Neural progenitor cell (in vitro differentiated cells): ENCODE measurements around the gene MICALL2. TPM values are rescaled to one million over a fixed set of nuclear protein-coding genes. Genes with fewer than 3 reads are reported as not detected.

Source experiments
- DNase-seq: peaks from one replicate; pipeline ENCODE4 v3.0.0-alpha.2; 2016; ENCODE audit warnings: low spot score
- H2AFZ ChIP-seq: fragments of 200-600 bp; sonication (generic); replicated peaks from 2 replicates; pipeline ENCODE4 v1.6.1; 2016; ENCODE audit warnings: antibody characterized with exemption
- H3F3A ChIP-seq: fragments of 200-600 bp; sonication (generic); 2 replicates; pipeline ENCODE4 v1.6.1; 2016; ENCODE audit warnings: antibody characterized with exemption, low read depth
- H3K27ac ChIP-seq: fragments of 200-600 bp; sonication (generic); 2 replicates; pipeline ENCODE4 v1.5.1; 2016; ENCODE audit warnings: mild to moderate bottlenecking
- H3K27me3 ChIP-seq: fragments of 200-600 bp; sonication (generic); 2 replicates; pipeline ENCODE4 v1.6.1; 2016; ENCODE audit warnings: mild to moderate bottlenecking, moderate library complexity
- H3K36me3 ChIP-seq: fragments of 200-600 bp; sonication (generic); 2 replicates; pipeline ENCODE4 v1.5.1; 2016
- H3K4me1 ChIP-seq: fragments of 200-600 bp; sonication (generic); 2 replicates; pipeline ENCODE4 v1.6.1; 2016; ENCODE audit warnings: mixed run types
- H3K4me2 ChIP-seq: fragments of 200-600 bp; sonication (generic); 2 replicates; pipeline ENCODE4 v1.6.1; 2016
- H3K4me3 ChIP-seq: fragments of 200-600 bp; sonication (generic); 2 replicates; pipeline ENCODE4 v1.5.1; 2016
- H3K79me2 ChIP-seq: fragments of 200-600 bp; sonication (generic); 2 replicates; pipeline ENCODE4 v1.6.1; 2016; ENCODE audit warnings: low read depth
- H3K9ac ChIP-seq: fragments of 200-600 bp; sonication (generic); 2 replicates; pipeline ENCODE4 v1.6.1; 2016
- H3K9me3 ChIP-seq: fragments of 200-600 bp; sonication (generic); 2 replicates; pipeline ENCODE4 v1.5.1; 2016; ENCODE audit warnings: low read depth
- H4K20me1 ChIP-seq: fragments of 200-600 bp; sonication (generic); 2 replicates; pipeline ENCODE4 v1.6.1; 2016; ENCODE audit warnings: low read depth
- H3K27ac Mint-ChIP-seq: 3 replicates; pipeline ENCODE4 v1.8.0; 2021; ENCODE audit warnings: mixed read lengths
- H3K27me3 Mint-ChIP-seq: 2 replicates; pipeline ENCODE4 v1.8.0; 2022; ENCODE audit warnings: low read depth, mild to moderate bottlenecking, inconsistent platforms, moderate library complexity, mixed read lengths; ENCODE audit not compliant: insufficient read depth
- H3K36me3 Mint-ChIP-seq: 3 replicates; pipeline ENCODE4 v1.8.0; 2021; ENCODE audit warnings: mixed read lengths
- H3K4me1 Mint-ChIP-seq: 3 replicates; pipeline ENCODE4 v1.8.0; 2021; ENCODE audit warnings: mixed read lengths
- H3K4me3 Mint-ChIP-seq: 3 replicates; pipeline ENCODE4 v1.8.0; 2021; ENCODE audit warnings: mild to moderate bottlenecking, moderate library complexity, mixed read lengths
- H3K9me3 Mint-ChIP-seq: 3 replicates; pipeline ENCODE4 v1.8.0; 2020; ENCODE audit warnings: mixed read lengths
- EZH2 ChIP-seq: fragments of 200-600 bp; sonication (generic); IDR thresholded peaks from 2 replicates; pipeline ENCODE4 v1.6.1; 2017; ENCODE audit warnings: antibody characterized with exemption, mild to moderate bottlenecking, moderate library complexity
- EZH2phosphoT487 ChIP-seq: fragments of 200-600 bp; sonication (generic); IDR thresholded peaks from 2 replicates; pipeline ENCODE4 v1.6.1; 2017; ENCODE audit warnings: antibody characterized with exemption
- total RNA-seq: library from RNA; depleted of rRNA; stranded (reverse); fragments of >200 nt; gene quantifications from 2 replicates; pipeline ENCODE4 v1.2.3, GENCODE V29; 2015; ENCODE audit warnings: low replicate concordance
- TF ChIP-seq, protein P1 (sequence below): fragments of 200-600 bp; sonication (generic); IDR thresholded peaks from 2 replicates; pipeline ENCODE4 v1.5.1; 2017; ENCODE audit warnings: antibody characterized with exemption, mild to moderate bottlenecking

The MICALL2 gene
- total RNA-seq, 1 donor from 2014 or later: 6.0 TPM

GRCh38 chr7:1431226-1431625 is 28.0 kb downstream of the MICALL2 start:
- Histone ChIP-seq H3K9me3 (no peaks in the 10 kb centered on the region), H3K79me2 (no peaks in the 10 kb centered on the region), H3K36me3 (no peaks in the 10 kb centered on the region), H3K4me1 (no peaks in the 10 kb centered on the region), H3K4me2 (no peak overlapping the region), H3F3A (no peaks in the 10 kb centered on the region), H2AFZ (no peak overlapping the region), H3K9ac (no peak overlapping the region), H4K20me1 (no peaks in the 10 kb centered on the region), H3K4me3 (no peak overlapping the region), H3K27ac (no peak overlapping the region), H3K27me3 (no peaks in the 10 kb centered on the region)
- no peak overlapping the region for H3K27ac Mint-ChIP-seq
- peaks cover 2% of the 10 kb centered on the region for H3K9me3 Mint-ChIP-seq
- DNase-seq: no peak
- H3K36me3 Mint-ChIP-seq: no peaks in the 10 kb centered on the region
- TF ChIP-seq, protein P1, sequence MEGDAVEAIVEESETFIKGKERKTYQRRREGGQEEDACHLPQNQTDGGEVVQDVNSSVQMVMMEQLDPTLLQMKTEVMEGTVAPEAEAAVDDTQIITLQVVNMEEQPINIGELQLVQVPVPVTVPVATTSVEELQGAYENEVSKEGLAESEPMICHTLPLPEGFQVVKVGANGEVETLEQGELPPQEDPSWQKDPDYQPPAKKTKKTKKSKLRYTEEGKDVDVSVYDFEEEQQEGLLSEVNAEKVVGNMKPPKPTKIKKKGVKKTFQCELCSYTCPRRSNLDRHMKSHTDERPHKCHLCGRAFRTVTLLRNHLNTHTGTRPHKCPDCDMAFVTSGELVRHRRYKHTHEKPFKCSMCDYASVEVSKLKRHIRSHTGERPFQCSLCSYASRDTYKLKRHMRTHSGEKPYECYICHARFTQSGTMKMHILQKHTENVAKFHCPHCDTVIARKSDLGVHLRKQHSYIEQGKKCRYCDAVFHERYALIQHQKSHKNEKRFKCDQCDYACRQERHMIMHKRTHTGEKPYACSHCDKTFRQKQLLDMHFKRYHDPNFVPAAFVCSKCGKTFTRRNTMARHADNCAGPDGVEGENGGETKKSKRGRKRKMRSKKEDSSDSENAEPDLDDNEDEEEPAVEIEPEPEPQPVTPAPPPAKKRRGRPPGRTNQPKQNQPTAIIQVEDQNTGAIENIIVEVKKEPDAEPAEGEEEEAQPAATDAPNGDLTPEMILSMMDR: no peak
- TF ChIP-seq EZH2phosphoT487: no peak
- no peak for TF ChIP-seq EZH2
- H3K27me3 Mint-ChIP-seq: peaks cover 4% of the 10 kb centered on the region
- H3K4me3 Mint-ChIP-seq: no peak overlapping the region
- H3K4me1 Mint-ChIP-seq: peaks cover 6% of the 10 kb centered on the region

DNA sequence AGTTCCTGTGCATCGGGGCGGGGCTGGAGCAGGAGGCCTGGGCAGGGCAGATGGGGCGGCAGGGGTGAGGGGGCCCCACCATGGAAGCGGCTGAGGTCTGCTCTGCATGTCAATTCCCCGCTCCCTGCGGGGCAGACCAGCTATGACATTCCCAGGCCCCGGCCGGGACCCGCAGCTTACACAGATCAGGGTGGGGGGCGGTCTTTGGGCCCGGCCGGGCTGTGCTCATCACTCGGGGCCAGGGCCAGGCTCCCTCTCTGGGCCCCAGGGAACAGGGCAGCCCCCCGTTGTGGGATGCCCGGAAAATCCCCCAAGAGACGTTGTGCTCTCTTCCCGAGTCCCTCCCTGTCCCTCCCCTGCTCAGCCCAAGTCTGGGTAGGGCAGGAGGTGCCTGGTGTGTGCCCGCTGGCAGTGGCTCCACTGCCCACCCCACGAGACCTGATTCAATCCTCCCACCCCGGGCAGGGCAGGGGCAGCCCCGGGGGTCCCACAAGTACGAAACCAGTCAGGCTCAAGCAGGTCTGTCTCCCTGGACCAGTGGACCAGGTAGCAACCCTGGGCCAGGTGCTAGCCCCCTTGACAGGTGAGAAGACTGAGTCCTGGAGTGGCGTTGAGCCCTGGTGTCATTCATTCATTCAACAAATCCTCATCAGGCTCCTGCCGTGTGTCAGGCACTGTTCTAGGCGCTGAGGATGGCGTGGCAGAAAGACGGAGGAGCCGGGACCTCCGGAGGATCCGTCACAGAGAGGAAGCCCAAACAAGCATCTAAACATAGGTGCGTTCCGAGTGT is 29.0 kb downstream of the MICALL2 start:
- Histone ChIP-seq H2AFZ (no peak overlapping the region), H4K20me1 (no peaks in the 10 kb centered on the region), H3K4me1 (no peaks in the 10 kb centered on the region), H3K79me2 (no peaks in the 10 kb centered on the region), H3K36me3 (no peaks in the 10 kb centered on the region), H3K9ac (no peak overlapping the region), H3F3A (no peaks in the 10 kb centered on the region), H3K4me2 (no peak overlapping the region), H3K9me3 (no peaks in the 10 kb centered on the region), H3K27me3 (no peaks in the 10 kb centered on the region), H3K27ac (no peak overlapping the region), H3K4me3 (no peak overlapping the region)
- H3K36me3 Mint-ChIP-seq: no peaks in the 10 kb centered on the region
- H3K4me1 Mint-ChIP-seq: peaks cover 8% of the 10 kb centered on the region
- no peak for DNase-seq
- peaks cover 4% of the 10 kb centered on the region for H3K27me3 Mint-ChIP-seq
- peaks cover 2% of the 10 kb centered on the region for H3K9me3 Mint-ChIP-seq
- no peak overlapping the region for H3K4me3 Mint-ChIP-seq
- no peak overlapping the region for H3K27ac Mint-ChIP-seq
- TF ChIP-seq EZH2phosphoT487 (no peak), EZH2 (no peak)

DNA sequence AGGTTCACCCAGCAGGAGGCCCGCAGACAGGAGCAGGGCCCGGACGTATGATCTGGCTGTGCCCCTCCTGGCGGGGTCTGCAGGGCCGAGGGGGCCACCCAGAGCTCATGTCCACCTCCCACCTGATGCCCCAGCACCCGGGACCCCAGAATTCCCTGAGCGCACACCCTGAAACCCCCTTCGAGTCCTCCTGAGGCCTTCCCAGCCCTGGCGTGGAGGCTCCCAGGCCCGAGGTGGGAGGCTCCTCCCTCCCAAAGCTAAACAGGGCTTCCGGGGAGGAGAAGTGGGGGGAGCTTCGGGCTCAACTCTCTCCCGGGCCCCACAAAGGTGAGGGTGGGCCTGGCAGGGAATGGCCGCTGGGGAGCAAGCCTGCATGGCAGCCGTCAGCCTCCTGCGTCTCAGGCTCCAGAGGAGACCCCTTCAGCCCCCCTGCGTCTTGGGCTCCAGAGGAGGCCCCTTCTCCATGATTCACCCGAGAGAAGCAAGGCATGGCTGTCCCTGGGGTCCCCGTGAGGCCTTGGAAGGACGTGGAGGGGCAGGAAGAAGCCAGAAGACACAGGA is 30.2 kb downstream of the MICALL2 start:
- DNase-seq: no peak
- H3K9me3 Mint-ChIP-seq: peaks cover 2% of the 10 kb centered on the region
- Histone ChIP-seq H3K36me3 (no peaks in the 10 kb centered on the region), H3K27ac (no peak overlapping the region), H3K4me2 (no peak overlapping the region), H3F3A (no peaks in the 10 kb centered on the region), H3K79me2 (no peaks in the 10 kb centered on the region), H3K27me3 (no peaks in the 10 kb centered on the region), H2AFZ (peak overlapping the region; percentile 68), H3K9me3 (no peaks in the 10 kb centered on the region), H3K9ac (no peak overlapping the region), H3K4me3 (no peak overlapping the region), H3K4me1 (no peaks in the 10 kb centered on the region), H4K20me1 (no peaks in the 10 kb centered on the region)
- peaks cover 6% of the 10 kb centered on the region for H3K27me3 Mint-ChIP-seq
- H3K27ac Mint-ChIP-seq: no peak overlapping the region
- H3K36me3 Mint-ChIP-seq: no peaks in the 10 kb centered on the region
- TF ChIP-seq, protein P1: no peak
- no peak for TF ChIP-seq EZH2
- no peak for TF ChIP-seq EZH2phosphoT487
- H3K4me1 Mint-ChIP-seq: peaks cover 8% of the 10 kb centered on the region
- no peak overlapping the region for H3K4me3 Mint-ChIP-seq
